ENCODE results near the gene KANSL3. TPM values are rescaled to one million over a fixed set of nuclear protein-coding genes. Genes with fewer than 3 reads are reported as not detected.

Gene KANSL3
- total RNA-seq, 1 donor from 2014 or later: 32.5 TPM

- no peak for TF ChIP-seq CTCF (IDR thresholded peaks at IDR 0.05; ENCODE audit: partially characterized antibody, unreplicated experiment)
- Mint-ChIP-seq H3K27ac (ENCODE audit: unreplicated experiment) (no peak overlapping the region), H3K9me3 (ENCODE audit: unreplicated experiment) (no peaks in the 10 kb centered on the region), H3K4me3 (ENCODE audit: unreplicated experiment) (no peak overlapping the region), H3K27me3 (ENCODE audit: unreplicated experiment) (no peaks in the 10 kb centered on the region), H3K36me3 (ENCODE audit: unreplicated experiment) (no peaks in the 10 kb centered on the region), H3K4me1 (ENCODE audit: low read depth, unreplicated experiment) (no peaks in the 10 kb centered on the region)
- DNase-seq: no peak
Measured at GRCh38 chr2:96578731-96579130, 59.4 kb downstream of the KANSL3 start.

DNA sequence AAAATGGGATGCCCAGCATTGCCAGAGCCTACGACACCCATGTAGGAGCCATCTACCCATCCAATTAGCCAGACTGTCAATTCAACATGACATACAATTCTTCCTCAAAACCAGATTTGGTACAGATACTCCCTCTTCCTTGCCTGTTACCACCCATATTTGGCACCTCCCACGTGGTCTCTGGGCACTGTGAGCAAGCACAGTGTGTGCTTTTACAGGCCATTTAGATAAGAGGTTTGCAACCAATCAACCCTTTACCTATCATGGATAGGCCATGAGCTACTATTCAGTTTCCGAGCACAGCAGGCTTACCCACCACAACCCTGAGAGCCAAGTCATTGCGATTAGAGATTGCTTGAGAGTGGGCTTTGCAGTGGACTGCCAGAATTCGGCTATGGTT, 60.6 kb downstream of the KANSL3 start:
- Mint-ChIP-seq H3K4me3 (ENCODE audit: unreplicated experiment) (no peak overlapping the region), H3K4me1 (ENCODE audit: low read depth, unreplicated experiment) (no peaks in the 10 kb centered on the region)

DNA sequence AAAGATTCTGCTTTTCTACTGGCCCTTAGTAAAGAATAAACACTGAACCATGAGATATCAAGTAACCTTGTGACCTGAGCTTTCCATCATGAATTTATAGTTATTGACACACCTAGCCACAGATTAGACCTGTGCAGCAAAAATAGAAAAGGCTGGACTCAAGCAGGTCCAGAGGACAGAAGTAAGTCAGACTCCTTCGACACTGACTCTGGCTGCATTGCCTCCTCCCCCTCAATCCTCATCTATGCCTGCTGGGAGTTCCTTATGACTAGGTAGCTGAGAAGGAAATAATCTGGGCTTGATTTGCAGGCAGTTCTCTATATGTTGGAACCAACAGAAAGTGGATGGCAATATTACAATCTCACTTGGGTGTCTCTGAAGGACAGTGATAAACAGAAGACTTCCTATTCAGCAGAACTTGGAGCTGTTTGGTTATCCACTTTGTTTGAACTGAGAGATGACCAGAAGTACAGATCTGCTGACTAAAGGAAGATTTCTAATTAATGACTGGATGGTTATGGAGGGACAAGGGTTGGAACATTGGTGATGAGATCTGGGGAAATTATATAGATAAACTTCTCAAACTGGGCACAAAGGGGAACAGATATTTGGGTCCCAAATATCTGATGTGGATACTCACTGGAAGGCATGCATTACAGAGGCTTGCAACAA, 62.2 kb downstream of the KANSL3 start:
- TF ChIP-seq CTCF (IDR thresholded peaks at IDR 0.05; ENCODE audit: partially characterized antibody, unreplicated experiment): no peak
- Mint-ChIP-seq H3K9me3 (ENCODE audit: unreplicated experiment) (no peaks in the 10 kb centered on the region), H3K27me3 (ENCODE audit: unreplicated experiment) (no peaks in the 10 kb centered on the region), H3K27ac (ENCODE audit: unreplicated experiment) (no peak overlapping the region), H3K36me3 (ENCODE audit: unreplicated experiment) (no peaks in the 10 kb centered on the region), H3K4me1 (ENCODE audit: low read depth, unreplicated experiment) (no peaks in the 10 kb centered on the region), H3K4me3 (ENCODE audit: unreplicated experiment) (no peak overlapping the region)
- no peak for DNase-seq

More for the DNA sequence above, 60.6 kb downstream of the KANSL3 start:
- no peaks in the 10 kb centered on the region for H3K36me3 Mint-ChIP-seq (ENCODE audit: unreplicated experiment)
- TF ChIP-seq CTCF (IDR thresholded peaks at IDR 0.05; ENCODE audit: partially characterized antibody, unreplicated experiment): no peak
- no peak for DNase-seq
- H3K27ac Mint-ChIP-seq (ENCODE audit: unreplicated experiment): no peak overlapping the region
- H3K9me3 Mint-ChIP-seq (ENCODE audit: unreplicated experiment): no peaks in the 10 kb centered on the region
- no peaks in the 10 kb centered on the region for H3K27me3 Mint-ChIP-seq (ENCODE audit: unreplicated experiment)

- no peak for TF ChIP-seq CTCF (IDR thresholded peaks at IDR 0.05; ENCODE audit: partially characterized antibody, unreplicated experiment)
- DNase-seq: no peak
- no peaks in the 10 kb centered on the region for H3K27me3 Mint-ChIP-seq (ENCODE audit: unreplicated experiment)
- H3K9me3 Mint-ChIP-seq (ENCODE audit: unreplicated experiment): no peaks in the 10 kb centered on the region
- H3K4me3 Mint-ChIP-seq (ENCODE audit: unreplicated experiment): no peak overlapping the region
- H3K27ac Mint-ChIP-seq (ENCODE audit: unreplicated experiment): no peak overlapping the region
- H3K4me1 Mint-ChIP-seq (ENCODE audit: low read depth, unreplicated experiment): no peaks in the 10 kb centered on the region
- H3K36me3 Mint-ChIP-seq (ENCODE audit: unreplicated experiment): no peaks in the 10 kb centered on the region
Measured at GRCh38 chr2:96574364-96574763, 63.7 kb downstream of the KANSL3 start.

DNA sequence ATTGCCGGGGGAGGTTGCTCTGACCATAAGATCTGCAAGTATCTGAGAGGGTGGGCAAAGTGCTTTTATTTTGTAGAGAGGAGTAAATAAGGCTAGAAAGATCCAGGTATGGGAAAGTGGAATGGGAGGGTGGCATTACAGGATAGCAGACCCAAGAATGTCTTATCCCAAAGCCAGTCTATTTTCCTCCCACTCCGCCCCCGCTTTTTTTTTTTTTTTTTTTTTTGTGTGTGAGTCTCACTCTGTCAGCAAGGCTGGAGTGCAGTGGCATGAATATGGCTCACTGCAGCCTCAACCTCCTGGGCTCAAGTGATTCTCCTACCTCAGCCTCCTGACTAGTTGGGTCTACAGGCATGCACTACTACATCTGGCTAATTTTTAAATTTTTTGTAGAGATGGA, 70.0 kb downstream of the KANSL3 start:
- Mint-ChIP-seq H3K9me3 (ENCODE audit: unreplicated experiment) (peaks cover 2% of the 10 kb centered on the region), H3K4me1 (ENCODE audit: low read depth, unreplicated experiment) (peaks cover 5% of the 10 kb centered on the region)

More for the DNA sequence above, 70.0 kb downstream of the KANSL3 start:
- no peak for DNase-seq
- Mint-ChIP-seq H3K36me3 (ENCODE audit: unreplicated experiment) (no peaks in the 10 kb centered on the region), H3K4me3 (ENCODE audit: unreplicated experiment) (no peak overlapping the region), H3K27ac (ENCODE audit: unreplicated experiment) (no peak overlapping the region), H3K27me3 (ENCODE audit: unreplicated experiment) (no peaks in the 10 kb centered on the region)
- TF ChIP-seq CTCF (IDR thresholded peaks at IDR 0.05; ENCODE audit: partially characterized antibody, unreplicated experiment): no peak
